PC-3 (cell line): ENCODE results near the gene MAB21L4.

ENCODE experiments used
- EZH2 ChIP-seq: fragments of 300-600 bp; sonication (generic); IDR thresholded peaks from one replicate; pipeline ENCODE4 v1.6.1; 2017; ENCODE audit warnings: antibody characterized with exemption, mild to moderate bottlenecking, low read length; ENCODE audit not compliant: unreplicated experiment
- TF ChIP-seq, protein P1 (sequence below): fragments of 300-600 bp; sonication (generic); conservative IDR thresholded peaks from 2 replicates; pipeline ENCODE4 v1.5.1; 2017; ENCODE audit warnings: antibody characterized with exemption, low read depth, mild to moderate bottlenecking, low read length

DNA sequence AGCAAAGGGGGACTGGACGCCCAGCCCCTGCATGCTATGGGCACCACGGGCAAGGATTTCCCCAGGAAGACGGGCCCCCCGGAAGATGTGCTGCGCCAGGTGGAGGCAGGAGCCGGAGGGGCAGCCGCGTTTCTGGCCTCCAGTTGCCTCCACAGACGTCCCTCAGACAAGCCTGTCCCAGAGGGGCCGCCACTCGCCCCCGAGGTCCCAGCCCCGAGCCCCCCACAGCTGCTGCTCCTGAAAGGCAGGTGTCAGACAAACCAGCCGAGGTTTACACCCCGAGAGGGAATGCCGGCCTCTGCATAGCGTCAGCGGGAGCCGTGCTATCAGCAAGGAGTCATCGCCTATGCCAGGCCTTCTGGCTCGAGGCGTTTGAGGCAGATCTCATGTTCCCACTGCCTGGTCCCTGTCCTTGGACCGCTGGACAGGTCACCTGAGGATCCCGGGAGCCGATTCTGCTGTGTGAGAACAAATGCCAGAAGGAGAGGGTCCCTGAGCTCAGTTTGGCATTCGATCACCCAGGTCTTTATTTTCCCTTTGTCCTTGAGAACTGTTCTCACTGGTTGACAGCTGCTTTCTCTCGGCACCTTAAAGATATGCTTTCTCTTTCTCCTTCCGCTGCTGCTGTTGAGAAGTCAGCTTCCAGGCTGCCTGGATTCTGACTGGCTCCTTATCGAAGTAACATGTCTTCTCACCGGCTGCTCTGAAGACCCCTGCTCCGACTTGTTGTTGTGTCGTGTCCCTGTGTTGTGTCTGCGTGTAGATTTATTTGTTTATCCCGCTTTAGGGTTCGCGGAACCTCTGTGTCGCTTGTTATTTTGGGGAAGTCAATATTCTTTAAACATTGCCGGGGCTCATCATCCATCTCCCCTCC is 30.8 kb upstream of the MAB21L4 start:
- no peak for TF ChIP-seq EZH2
- TF ChIP-seq, protein P1, sequence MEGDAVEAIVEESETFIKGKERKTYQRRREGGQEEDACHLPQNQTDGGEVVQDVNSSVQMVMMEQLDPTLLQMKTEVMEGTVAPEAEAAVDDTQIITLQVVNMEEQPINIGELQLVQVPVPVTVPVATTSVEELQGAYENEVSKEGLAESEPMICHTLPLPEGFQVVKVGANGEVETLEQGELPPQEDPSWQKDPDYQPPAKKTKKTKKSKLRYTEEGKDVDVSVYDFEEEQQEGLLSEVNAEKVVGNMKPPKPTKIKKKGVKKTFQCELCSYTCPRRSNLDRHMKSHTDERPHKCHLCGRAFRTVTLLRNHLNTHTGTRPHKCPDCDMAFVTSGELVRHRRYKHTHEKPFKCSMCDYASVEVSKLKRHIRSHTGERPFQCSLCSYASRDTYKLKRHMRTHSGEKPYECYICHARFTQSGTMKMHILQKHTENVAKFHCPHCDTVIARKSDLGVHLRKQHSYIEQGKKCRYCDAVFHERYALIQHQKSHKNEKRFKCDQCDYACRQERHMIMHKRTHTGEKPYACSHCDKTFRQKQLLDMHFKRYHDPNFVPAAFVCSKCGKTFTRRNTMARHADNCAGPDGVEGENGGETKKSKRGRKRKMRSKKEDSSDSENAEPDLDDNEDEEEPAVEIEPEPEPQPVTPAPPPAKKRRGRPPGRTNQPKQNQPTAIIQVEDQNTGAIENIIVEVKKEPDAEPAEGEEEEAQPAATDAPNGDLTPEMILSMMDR: no peak
